Activated T-cell treated with anti-CD3 and anti-CD28 coated beads, Interleukin-2, amount 50 U/mL, for 72 hours (primary cell): Measurements from ENCODE around the gene LYPD5. TPM values are rescaled to one million over a fixed set of nuclear protein-coding genes. Genes with fewer than 3 reads are reported as not detected.
"Not testable (repeated sequence)": the region's sequence is repeated elsewhere in the genome, so short reads cannot be mapped to it uniquely, and the experiment has no call there.

Source experiments
- ATAC-seq, 2 donors: fragments of 150-1000 bp; cut with Tn5 transposase; replicated peaks in 1 of 2; 2 replicates each; pipeline ENCODE4 v1.10.0; 2021; ENCODE audit warnings: moderate library complexity in 2 of 2, mild to moderate bottlenecking in 1 of 2
- DNase-seq, 2 donors: peaks; one replicate each; pipeline ENCODE4 v3.0.0; 2021 to 2022; ENCODE audit warnings: mixed read lengths in 1 of 2
- H3K27ac Mint-ChIP-seq: one replicate; pipeline ENCODE4 v1.8.0; 2022; ENCODE audit warnings: mild to moderate bottlenecking, moderate library complexity, mixed read lengths
- H3K27me3 Mint-ChIP-seq: one replicate; pipeline ENCODE4 v1.8.0; 2022; ENCODE audit warnings: low read depth, mixed read lengths
- H3K36me3 Mint-ChIP-seq, 2 donors: one replicate each; pipeline ENCODE4 v1.8.0; 2022; ENCODE audit warnings: mixed read lengths in 2 of 2, mild to moderate bottlenecking in 1 of 2; ENCODE audit not compliant: insufficient read depth in 2 of 2
- H3K4me1 Mint-ChIP-seq: one replicate; pipeline ENCODE4 v1.8.0; 2022; ENCODE audit warnings: low read depth, mixed read lengths
- H3K4me3 Mint-ChIP-seq, 2 donors: one replicate each; pipeline ENCODE4 v1.8.0; 2022; ENCODE audit warnings: mild to moderate bottlenecking in 2 of 2, mixed read lengths in 2 of 2, moderate library complexity in 2 of 2
- H3K9me3 Mint-ChIP-seq, 2 donors: one replicate each; pipeline ENCODE4 v1.8.0; 2022; ENCODE audit warnings: mixed read lengths in 2 of 2
- total RNA-seq, 2 donors: library from RNA; stranded (reverse); gene quantifications; one replicate each; pipeline ENCODE4 v1.2.3, GENCODE V29; 2022

LYPD5 gene
- total RNA-seq, result 1 to 10 TPM in 1 of 2 donors, under 1 TPM in 1; 0.21 to 1.1 TPM

DNA sequence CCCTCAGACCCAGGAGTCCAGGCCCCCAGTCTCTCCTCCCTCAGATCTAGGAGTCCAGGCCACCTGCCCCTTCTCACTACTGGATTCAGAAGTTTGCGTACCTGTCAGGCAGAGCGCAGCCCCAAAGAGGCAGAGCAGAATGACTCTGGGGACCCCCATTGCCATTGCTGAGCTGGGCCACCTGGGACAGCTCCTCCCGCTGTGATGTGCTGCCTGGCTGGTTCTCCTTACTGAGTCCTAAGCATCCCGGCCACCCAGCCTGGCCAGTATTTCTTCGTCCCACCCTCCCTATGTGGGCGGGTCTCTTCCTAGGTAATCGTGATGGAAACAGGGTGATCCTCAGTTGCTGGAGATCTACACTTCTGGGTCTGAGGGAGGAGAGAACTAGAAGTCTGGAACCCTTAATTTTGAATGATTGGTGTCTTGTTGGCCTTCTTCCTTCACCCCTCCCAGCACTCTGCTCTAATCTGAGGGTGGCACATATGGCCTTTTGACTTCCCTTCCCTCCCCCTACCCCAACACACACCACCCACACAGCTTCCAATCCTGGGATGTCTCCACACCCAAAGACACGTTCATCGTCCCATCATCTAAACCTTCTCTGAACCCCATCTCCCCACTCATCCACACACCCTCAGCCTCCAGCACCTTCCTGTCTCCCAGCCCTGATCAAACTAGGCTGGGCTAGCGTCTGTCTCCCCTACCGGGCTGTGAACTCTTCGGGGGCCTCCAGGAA lies at the start of gene LYPD5:
TSS of gene LYPD5 (minus strand) at position 232 of the 736 bp plus-strand sequence. CDS start at position 165, 67 bp downstream.
- no peak for ATAC-seq
- Mint-ChIP-seq H3K4me1 (peaks cover 14% of the 10 kb centered on the region), H3K36me3 (no peaks in the 10 kb centered on the region), H3K27me3 (peaks cover 23% of the 10 kb centered on the region), H3K9me3 (no peaks in the 10 kb centered on the region), H3K27ac (no peak within 1 kb of the TSS), H3K4me3 (no peak within 1 kb of the TSS)
- no peak for DNase-seq

DNA sequence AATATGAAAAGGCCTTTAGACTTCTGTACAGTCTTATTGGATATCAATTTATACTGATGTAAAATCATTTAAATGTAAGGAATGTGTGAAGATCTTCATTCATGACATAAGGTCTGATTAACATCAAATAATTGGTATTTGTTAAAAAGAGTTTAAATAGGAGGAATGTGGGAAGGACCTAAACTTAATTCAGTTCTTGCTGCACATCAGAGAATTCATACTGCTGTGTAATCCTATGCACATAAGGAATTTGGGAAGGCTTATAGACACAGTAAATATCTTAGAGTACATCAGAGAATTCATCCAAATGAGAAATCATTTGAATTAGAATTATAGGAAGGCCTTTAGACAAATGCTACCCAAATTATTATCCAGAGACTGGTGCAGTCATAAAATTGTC lies 46.6 kb upstream of the LYPD5 start:
- DNase-seq, result no peak
- H3K27ac Mint-ChIP-seq, result no peak overlapping the region
- H3K36me3 Mint-ChIP-seq, result peaks cover 34 to 57% of the 10 kb centered on the region in 2 donors

GRCh38 chr19:43847884-43848283 lies 45.6 kb upstream of the LYPD5 start:
- H3K36me3 Mint-ChIP-seq, result peaks cover 33 to 59% of the 10 kb centered on the region in 2 donors
- no peak overlapping the region for H3K4me3 Mint-ChIP-seq
- no peaks in the 10 kb centered on the region for H3K4me1 Mint-ChIP-seq
- H3K27me3 Mint-ChIP-seq, result no peaks in the 10 kb centered on the region
- no peak overlapping the region for H3K27ac Mint-ChIP-seq
- DNase-seq, result no peak
- H3K9me3 Mint-ChIP-seq, result peaks cover 13 to 33% of the 10 kb centered on the region in 2 donors
- ATAC-seq, result no peak

More for the DNA sequence above, 46.6 kb upstream of the LYPD5 start:
- Mint-ChIP-seq H3K9me3 (peaks cover 13 to 34% of the 10 kb centered on the region in 2 donors), H3K4me1 (no peaks in the 10 kb centered on the region), H3K4me3 (no peak overlapping the region), H3K27me3 (no peaks in the 10 kb centered on the region)
- ATAC-seq, result no peak

DNA sequence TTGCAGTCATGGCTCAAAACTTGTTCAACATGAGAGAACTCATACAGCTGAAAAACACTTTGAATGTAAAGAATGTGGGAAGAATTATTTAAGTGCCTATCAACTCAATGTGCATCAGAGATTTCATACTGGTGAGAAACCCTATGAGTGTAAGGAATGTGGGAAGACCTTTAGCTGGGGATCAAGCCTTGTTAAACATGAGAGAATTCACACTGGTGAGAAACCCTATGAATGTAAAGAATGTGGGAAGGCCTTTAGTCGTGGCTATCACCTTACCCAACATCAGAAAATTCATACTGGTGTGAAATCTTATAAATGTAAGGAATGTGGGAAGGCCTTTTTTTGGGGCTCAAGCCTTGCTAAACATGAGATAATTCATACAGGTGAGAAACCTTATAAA lies 45.0 kb upstream of the LYPD5 start:
- Mint-ChIP-seq H3K27ac (no peak overlapping the region), H3K4me3 (no peak overlapping the region), H3K27me3 (no peaks in the 10 kb centered on the region), H3K4me1 (no peaks in the 10 kb centered on the region), H3K9me3 (peaks cover 13 to 27% of the 10 kb centered on the region in 2 donors), H3K36me3 (peaks cover 28 to 58% of the 10 kb centered on the region in 2 donors)
- DNase-seq, result no peak
- no peak for ATAC-seq

GRCh38 chr19:43842007-43842406 lies 39.8 kb upstream of the LYPD5 start:
- no peaks in the 10 kb centered on the region for H3K27me3 Mint-ChIP-seq
- DNase-seq, result no peak

DNA sequence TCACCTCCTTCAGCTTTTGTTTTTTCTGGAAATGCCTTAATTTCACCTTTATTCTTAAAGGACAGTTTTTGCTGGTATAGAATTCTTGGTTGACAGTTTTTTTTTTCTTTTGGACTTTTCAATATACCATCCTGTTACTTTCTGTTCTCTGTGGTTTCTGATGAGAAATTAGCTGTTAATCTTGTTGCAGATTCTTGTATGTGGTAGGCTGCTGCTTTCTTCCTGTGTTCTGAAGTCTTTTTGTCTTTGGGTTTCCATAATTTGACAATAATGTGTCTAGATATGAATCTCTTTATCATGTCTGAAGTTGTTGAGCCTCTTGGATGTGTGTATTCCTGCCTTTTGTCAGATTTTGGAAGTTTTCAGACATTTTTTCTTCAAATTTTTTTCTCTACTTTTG lies 36.9 kb upstream of the LYPD5 start:
- ATAC-seq, result no peak
- no peak overlapping the region for H3K27ac Mint-ChIP-seq
- DNase-seq, result no peak
- H3K4me3 Mint-ChIP-seq, result no peak overlapping the region
- H3K36me3 Mint-ChIP-seq, result peaks cover 44 to 78% of the 10 kb centered on the region in 2 donors
- no peaks in the 10 kb centered on the region for H3K27me3 Mint-ChIP-seq
- peaks cover 13 to 30% of the 10 kb centered on the region in 2 donors for H3K9me3 Mint-ChIP-seq
- H3K4me1 Mint-ChIP-seq, result no peaks in the 10 kb centered on the region

More at GRCh38 chr19:43842007-43842406, 39.8 kb upstream of the LYPD5 start:
- no peak overlapping the region for H3K27ac Mint-ChIP-seq
- ATAC-seq, result no peak
- peaks cover 42 to 77% of the 10 kb centered on the region in 2 donors for H3K36me3 Mint-ChIP-seq
- H3K9me3 Mint-ChIP-seq, result peaks cover 11 to 28% of the 10 kb centered on the region in 2 donors
- no peak overlapping the region for H3K4me3 Mint-ChIP-seq
- no peaks in the 10 kb centered on the region for H3K4me1 Mint-ChIP-seq

- Mint-ChIP-seq H3K36me3 (peaks cover 10 to 37% of the 10 kb centered on the region in 2 donors), H3K27ac (peak within 1 kb of the TSS; percentile 65), H3K4me3 (peak within 1 kb of the TSS; percentile 93 to 97), H3K9me3 (peaks cover 8% of the 10 kb centered on the region in 2 donors), H3K27me3 (peaks cover 2% of the 10 kb centered on the region), H3K4me1 (peaks cover 16% of the 10 kb centered on the region)
- peak; percentile 87 to 89 for DNase-seq
- peak; percentile 98 for ATAC-seq
Measured at GRCh38 chr19:43826787-43827754, 24.8 kb upstream of the LYPD5 start, which contains the start of gene ZNF283. ZNF283 (plus strand) TSS chr19:43827321; CDS start chr19:43833505, 6,184 bp downstream.

GRCh38 chr19:43824572-43824971 lies 22.3 kb upstream of the LYPD5 start:
- Mint-ChIP-seq H3K36me3 (peaks cover 11 to 22% of the 10 kb centered on the region in 2 donors), H3K27me3 (peaks cover 21% of the 10 kb centered on the region), H3K9me3 (peaks cover 8 to 13% of the 10 kb centered on the region in 2 donors), H3K4me1 (peaks cover 29% of the 10 kb centered on the region)
- not testable (repeated sequence) for ATAC-seq, H3K27ac Mint-ChIP-seq, H3K4me3 Mint-ChIP-seq, DNase-seq

GRCh38 chr19:43823856-43824255 lies 21.6 kb upstream of the LYPD5 start:
- not testable (repeated sequence) for H3K4me3 Mint-ChIP-seq, ATAC-seq, DNase-seq, H3K27ac Mint-ChIP-seq
- H3K4me1 Mint-ChIP-seq, result peaks cover 29% of the 10 kb centered on the region
- H3K27me3 Mint-ChIP-seq, result peaks cover 26% of the 10 kb centered on the region
- H3K9me3 Mint-ChIP-seq, result peaks cover 8 to 13% of the 10 kb centered on the region in 2 donors
- H3K36me3 Mint-ChIP-seq, result peaks cover 11 to 17% of the 10 kb centered on the region in 2 donors

GRCh38 chr19:43820884-43821215 lies 18.6 kb upstream of the LYPD5 start:
- Mint-ChIP-seq H3K36me3 (peaks cover 5 to 8% of the 10 kb centered on the region in 2 donors), H3K9me3 (peaks cover 6 to 11% of the 10 kb centered on the region in 2 donors), H3K4me3 (peak overlapping the region; percentile 84 to 93), H3K4me1 (peaks cover 13% of the 10 kb centered on the region), H3K27me3 (peaks cover 33% of the 10 kb centered on the region), H3K27ac (no peak overlapping the region)
- ATAC-seq (peak; percentile 66 to 70), DNase-seq (no peak)

- Mint-ChIP-seq H3K9me3 (peaks cover 6 to 10% of the 10 kb centered on the region in 2 donors), H3K36me3 (peaks cover 5 to 8% of the 10 kb centered on the region in 2 donors), H3K4me3 (peak overlapping the region; percentile 84 to 93), H3K27me3 (peaks cover 33% of the 10 kb centered on the region), H3K27ac (no peak overlapping the region), H3K4me1 (peaks cover 13% of the 10 kb centered on the region)
- DNase-seq, result peak; percentile 20 to 22
- peak; percentile 67 to 74 for ATAC-seq
Measured at GRCh38 chr19:43820098-43820883, 18.0 kb upstream of the LYPD5 start.

DNA sequence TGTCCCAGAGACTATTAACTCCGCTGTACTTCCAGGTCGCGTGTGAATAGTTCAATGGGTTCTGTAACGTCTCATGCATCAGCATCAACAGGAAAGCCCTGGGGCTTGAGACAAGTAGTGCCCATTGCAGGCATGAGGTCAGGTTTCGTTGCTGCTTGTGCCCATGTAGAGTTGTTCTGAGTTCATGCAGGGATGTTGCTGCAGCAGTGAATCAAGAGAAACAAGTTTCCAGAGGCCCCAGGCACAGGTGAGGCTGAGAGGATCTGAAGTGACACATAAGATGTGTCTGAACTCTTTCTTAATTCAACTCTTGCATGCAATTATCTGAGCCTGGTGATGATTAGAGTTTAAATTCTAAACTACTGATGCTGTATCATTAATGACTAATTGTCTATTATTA lies 16.3 kb upstream of the LYPD5 start:
- DNase-seq (no peak), ATAC-seq (no peak)
- H3K4me1 Mint-ChIP-seq, result peaks cover 23% of the 10 kb centered on the region
- peaks cover 33% of the 10 kb centered on the region for H3K27me3 Mint-ChIP-seq
- no peak overlapping the region for H3K27ac Mint-ChIP-seq
- peaks cover 6 to 10% of the 10 kb centered on the region in 2 donors for H3K9me3 Mint-ChIP-seq
- no peak overlapping the region for H3K4me3 Mint-ChIP-seq
- peaks cover 5 to 8% of the 10 kb centered on the region in 2 donors for H3K36me3 Mint-ChIP-seq
